ENCODE measurements around the gene TOGARAM2. TPM values are rescaled to one million over a fixed set of nuclear protein-coding genes. Genes with fewer than 3 reads are reported as not detected.

Gene TOGARAM2
- total and polyA plus RNA-seq, 8 donors: 1.5 to 7.3 (median 4.1) TPM

- intact Hi-C loops (cut with DNase I): no loop called here
- DNase-seq (no peak), ATAC-seq (no peak)
- Histone ChIP-seq H3K4me3 (no peak overlapping the region), H3K4me1 (peaks cover 0 to 35% of the 10 kb centered on the region in 2 donors), H3K27ac (no peak overlapping the region), H3K36me3 (peaks cover 0 to 56% of the 10 kb centered on the region in 2 donors), H3K27me3 (no peaks in the 10 kb centered on the region), H3K9me3 (no peaks in the 10 kb centered on the region)
- TF ChIP-seq CTCF (IDR thresholded peaks at IDR 0.05): no peak
Measured at GRCh38 chr2:28949190-28949589, 31.9 kb upstream of the TOGARAM2 start.

DNA sequence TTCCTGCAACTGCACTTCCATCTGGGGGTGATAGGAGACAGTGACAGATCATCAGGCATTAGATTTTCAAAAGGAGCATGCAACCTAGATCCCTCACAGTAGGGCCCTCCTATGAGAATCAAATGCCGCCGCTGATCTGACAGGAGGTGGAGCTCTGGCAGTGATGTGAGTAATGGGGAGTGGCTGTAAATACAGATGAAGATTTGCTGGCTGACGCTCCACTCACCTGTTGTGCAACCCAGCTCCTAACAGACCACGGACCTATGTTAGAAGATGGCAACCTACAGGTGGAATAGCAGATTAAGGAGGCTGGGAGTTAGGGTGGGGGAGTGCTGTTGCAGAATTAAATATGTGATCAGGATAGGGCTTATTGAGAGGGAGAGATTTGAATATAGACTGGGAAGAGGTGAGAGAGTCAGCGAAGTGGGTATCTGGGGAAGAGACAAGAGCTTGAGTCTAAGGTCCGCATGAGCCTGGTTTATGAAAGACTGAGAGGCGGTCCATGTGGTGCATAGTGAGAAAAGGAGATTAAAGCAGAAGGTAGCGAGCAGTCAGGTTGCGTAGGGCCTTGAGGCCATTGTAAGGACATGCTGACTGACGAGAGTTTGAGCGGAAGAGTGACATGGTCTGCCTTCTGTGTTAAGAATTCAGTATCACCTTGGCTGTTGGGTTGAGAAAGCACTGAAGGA lies 31.3 kb upstream of the TOGARAM2 start:
- DNase-seq (no peak), ATAC-seq (no peak)
- Histone ChIP-seq H3K27ac (no peak overlapping the region), H3K27me3 (no peaks in the 10 kb centered on the region), H3K36me3 (peaks cover 0 to 51% of the 10 kb centered on the region in 2 donors), H3K9me3 (no peaks in the 10 kb centered on the region), H3K4me3 (no peak overlapping the region), H3K4me1 (peaks cover 0 to 35% of the 10 kb centered on the region in 2 donors)
- intact Hi-C loops (cut with DNase I): no loop called here
- no peak for TF ChIP-seq CTCF (IDR thresholded peaks at IDR 0.05)

DNA sequence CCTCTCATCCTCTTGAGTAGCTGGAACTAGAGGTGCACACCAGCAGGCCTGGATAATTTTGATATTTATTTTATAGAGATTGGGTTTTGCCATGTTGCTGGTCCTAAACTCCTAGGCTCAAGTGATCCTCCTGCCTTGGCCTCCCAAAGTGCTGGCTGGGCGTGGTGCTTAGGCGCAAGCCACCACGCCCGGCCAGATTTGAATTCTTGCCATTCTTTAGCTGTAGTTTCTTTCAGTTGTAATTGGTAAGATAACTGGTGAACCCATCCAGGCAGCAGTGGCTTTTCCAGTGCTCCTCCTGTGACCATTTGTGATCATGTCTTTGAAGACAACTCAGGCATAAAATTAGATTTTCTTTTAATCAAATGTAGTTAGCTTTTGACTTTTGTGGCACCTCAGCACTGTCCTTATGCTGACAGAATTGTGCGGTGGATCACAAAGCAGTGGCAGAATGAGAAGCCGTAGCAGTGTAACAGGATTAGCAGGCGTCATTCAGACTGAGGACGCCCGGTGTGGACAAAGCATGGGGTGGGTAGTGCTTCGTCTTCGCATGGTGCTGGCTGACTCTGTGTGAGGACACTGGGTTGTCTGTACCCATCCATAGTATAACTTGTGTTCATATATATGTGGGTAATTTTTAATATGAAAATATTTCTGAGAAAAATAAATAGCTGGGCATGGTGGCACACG lies 30.0 kb upstream of the TOGARAM2 start:
- H3K36me3 ChIP-seq: peaks cover 0 to 38% of the 10 kb centered on the region in 2 donors
- intact Hi-C loops (cut with DNase I): no loop called here
- H3K27ac ChIP-seq: peak overlapping the region in 1 of 2 donors; percentile 81
- no peak overlapping the region for H3K4me3 ChIP-seq
- H3K9me3 ChIP-seq: no peaks in the 10 kb centered on the region
- DNase-seq (no peak), ATAC-seq (no peak)
- H3K4me1 ChIP-seq: peaks cover 0 to 38% of the 10 kb centered on the region in 2 donors
- H3K27me3 ChIP-seq: no peaks in the 10 kb centered on the region
- TF ChIP-seq CTCF (IDR thresholded peaks at IDR 0.05): no peak

- H3K4me1 ChIP-seq: peaks cover 0 to 48% of the 10 kb centered on the region in 2 donors
- ATAC-seq (peak; percentile 73), DNase-seq (no peak)
- peaks cover 0 to 4% of the 10 kb centered on the region in 2 donors for H3K27me3 ChIP-seq
- H3K36me3 ChIP-seq: peaks cover 0 to 27% of the 10 kb centered on the region in 2 donors
- no peak for TF ChIP-seq CTCF (IDR thresholded peaks at IDR 0.05)
- peak overlapping the region in 1 of 2 donors; percentile 81 for H3K27ac ChIP-seq
- intact Hi-C loops (cut with DNase I): no loop called here
- H3K9me3 ChIP-seq: no peaks in the 10 kb centered on the region
- H3K4me3 ChIP-seq: no peak overlapping the region
Measured at GRCh38 chr2:28951910-28952835, 28.9 kb upstream of the TOGARAM2 start.

All from left lung (tissue), 10 donors.